Activated naive CD4-positive, alpha-beta T cell treated with anti-CD3 and anti-CD28 coated beads, Interleukin-2, amount 50 U/mL, for 72 hours (primary cell): ENCODE measurements around the gene OTUD6A. TPM values are rescaled to one million over a fixed set of nuclear protein-coding genes. Genes with fewer than 3 reads are reported as not detected.
A peak's percentile ranks its signal among the peaks of the same experiment; 100 is the strongest.
"Not testable (repeated sequence)": the region's sequence is repeated elsewhere in the genome, so short reads cannot be mapped to it uniquely, and the experiment has no call there.

Source experiments
- ATAC-seq, 2 donors: fragments of 150-1000 bp; cut with Tn5 transposase; 2 replicates each; pipeline ENCODE4 v1.10.0; 2021; ENCODE audit warnings: mild to moderate bottlenecking in 2 of 2, moderate library complexity in 2 of 2
- DNase-seq, 2 donors: peaks; one replicate each; pipeline ENCODE4 v3.0.0; 2021 to 2022; ENCODE audit warnings: low spot score in 2 of 2
- H3K27ac Mint-ChIP-seq, 2 donors: one replicate each; pipeline ENCODE4 v1.8.0; 2022; ENCODE audit warnings: mild to moderate bottlenecking in 2 of 2, mixed read lengths in 2 of 2
- H3K36me3 Mint-ChIP-seq, 2 donors: one replicate each; pipeline ENCODE4 v1.8.0; 2022; ENCODE audit warnings: mixed read lengths in 2 of 2
- H3K9me3 Mint-ChIP-seq, 2 donors: one replicate each; pipeline ENCODE4 v1.8.0; 2022; ENCODE audit warnings: mixed read lengths in 2 of 2
- total RNA-seq, 2 donors: library from RNA; stranded (reverse); gene quantifications; one replicate each; pipeline ENCODE4 v1.2.3, GENCODE V29; 2022

The OTUD6A gene
- total RNA-seq, 2 donors from 2014 or later, result not detected

DNA sequence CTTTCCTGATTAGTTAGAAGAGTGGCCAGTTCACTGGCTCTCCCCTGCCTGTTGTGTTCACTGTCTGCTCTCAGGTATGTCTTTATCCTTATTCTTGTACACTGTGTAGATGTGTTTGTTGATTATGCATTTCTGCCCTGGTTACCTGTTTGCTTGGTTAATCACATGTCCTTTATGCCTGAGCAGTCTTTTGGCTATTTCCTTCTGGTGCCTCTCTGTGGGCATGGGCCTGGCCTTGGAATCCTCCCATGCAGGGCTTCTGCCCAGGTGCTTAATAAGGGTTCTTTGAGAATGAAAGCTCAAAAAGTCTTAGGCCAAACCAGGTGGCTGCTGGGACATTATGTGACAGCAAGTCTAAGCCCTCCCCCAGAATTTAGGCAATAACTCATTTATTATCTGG lies 26.5 kb downstream of the OTUD6A start:
- DNase-seq, result no peak
- Mint-ChIP-seq H3K9me3 (no peaks in the 10 kb centered on the region), H3K36me3 (no peaks in the 10 kb centered on the region), H3K27ac (no peak overlapping the region)
- no peak for ATAC-seq

DNA sequence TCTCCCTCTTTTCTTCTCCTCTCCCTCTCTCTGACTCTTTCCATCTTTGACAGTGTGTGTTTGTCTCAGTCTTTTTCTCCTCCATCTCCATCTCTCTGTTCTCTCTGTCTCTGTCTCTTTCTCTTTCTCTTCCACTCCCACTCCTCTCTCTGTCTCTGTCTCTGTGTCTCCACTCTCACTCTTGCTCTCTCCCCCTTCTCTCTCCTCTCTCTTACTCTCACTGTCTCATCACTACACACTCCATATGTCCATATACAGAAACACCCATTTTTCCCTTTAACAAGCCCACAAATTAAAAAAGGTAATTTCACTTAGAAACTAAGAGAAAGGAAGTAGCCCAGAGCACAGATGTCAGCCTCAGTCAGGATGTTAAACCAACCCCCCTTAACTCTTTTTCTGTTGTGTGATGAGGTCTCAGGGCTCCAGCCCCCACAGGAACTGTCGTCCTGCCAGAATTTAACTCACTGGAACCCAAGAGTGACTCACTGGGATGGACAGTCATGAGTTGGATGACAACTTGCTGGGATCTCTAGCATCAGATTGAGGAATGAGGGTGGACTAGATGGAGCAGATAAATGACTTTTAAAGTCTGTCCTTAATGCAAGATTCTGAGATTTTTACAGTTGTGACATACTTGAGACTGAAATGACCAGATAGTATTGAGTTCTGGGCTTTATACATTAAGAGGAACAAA lies 27.5 kb downstream of the OTUD6A start:
- H3K27ac Mint-ChIP-seq, result no peak overlapping the region
- H3K36me3 Mint-ChIP-seq, result no peaks in the 10 kb centered on the region
- ATAC-seq (no peak), DNase-seq (no peak)
- H3K9me3 Mint-ChIP-seq, result no peaks in the 10 kb centered on the region

DNA sequence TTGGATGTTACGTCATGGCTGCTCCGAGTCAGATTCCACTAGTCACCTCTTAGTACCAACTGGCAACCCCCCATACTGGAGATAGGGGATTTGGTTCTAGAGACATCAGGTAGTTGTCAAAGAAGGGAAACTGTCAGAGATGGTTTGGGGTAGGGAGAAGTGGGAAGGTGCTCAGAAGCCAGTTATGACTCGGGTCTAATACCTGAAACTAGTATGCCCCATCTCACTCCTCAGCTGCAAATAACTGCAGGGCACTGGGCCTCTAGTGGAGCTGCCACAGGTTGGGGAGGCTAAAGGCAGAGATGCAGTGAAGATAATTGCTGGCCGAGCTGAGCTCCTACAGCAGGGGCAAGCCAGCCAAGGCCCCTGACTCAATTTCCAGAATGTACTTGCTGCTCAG lies 30.0 kb downstream of the OTUD6A start:
- no peak for DNase-seq
- ATAC-seq, result no peak
- Mint-ChIP-seq H3K36me3 (no peaks in the 10 kb centered on the region), H3K9me3 (no peaks in the 10 kb centered on the region), H3K27ac (no peak overlapping the region)

DNA sequence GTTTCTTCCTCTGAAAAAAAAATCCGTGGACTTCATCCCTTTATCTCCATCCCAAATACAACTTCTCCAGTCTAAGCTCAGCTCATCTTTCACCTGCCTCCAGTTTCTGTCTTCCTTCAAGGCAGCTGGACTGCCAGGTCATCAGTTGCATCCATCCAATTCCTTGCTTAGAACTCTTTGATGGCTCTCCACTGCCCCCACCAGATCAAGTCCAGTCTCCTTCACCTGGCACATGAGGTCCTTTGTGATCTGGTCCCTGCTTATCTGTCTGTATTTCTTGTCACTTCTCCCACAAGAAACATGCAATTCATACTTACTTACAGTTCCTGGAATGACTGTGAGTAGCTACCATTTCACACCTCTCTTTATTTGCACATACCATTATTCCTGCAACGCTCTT lies 33.8 kb downstream of the OTUD6A start:
- DNase-seq (no peak), ATAC-seq (no peak)
- Mint-ChIP-seq H3K9me3 (no peaks in the 10 kb centered on the region), H3K36me3 (no peaks in the 10 kb centered on the region), H3K27ac (no peak overlapping the region)

DNA sequence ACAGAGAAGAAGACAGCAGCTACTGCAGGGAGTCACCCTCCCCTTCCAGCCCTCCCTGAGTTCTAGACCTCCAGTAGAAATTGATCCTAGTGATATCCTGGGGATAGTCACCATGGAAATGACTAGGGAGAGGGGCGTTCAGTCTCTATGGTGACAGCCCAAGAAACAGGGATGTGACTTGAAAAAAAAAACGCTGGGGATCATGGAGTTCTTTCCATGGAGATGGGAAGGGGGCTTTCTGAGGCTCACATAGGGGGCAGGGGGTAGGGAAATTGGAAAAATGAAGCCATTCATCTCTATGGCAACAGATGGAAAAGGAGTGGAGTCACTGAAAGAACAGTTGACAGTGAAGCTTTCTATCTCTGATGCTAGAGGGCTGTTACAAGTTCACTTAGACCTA lies 43.0 kb downstream of the OTUD6A start:
- no peak for DNase-seq
- H3K27ac Mint-ChIP-seq, result no peak overlapping the region
- ATAC-seq, result no peak
- H3K36me3 Mint-ChIP-seq, result no peaks in the 10 kb centered on the region
- H3K9me3 Mint-ChIP-seq, result no peaks in the 10 kb centered on the region

DNA sequence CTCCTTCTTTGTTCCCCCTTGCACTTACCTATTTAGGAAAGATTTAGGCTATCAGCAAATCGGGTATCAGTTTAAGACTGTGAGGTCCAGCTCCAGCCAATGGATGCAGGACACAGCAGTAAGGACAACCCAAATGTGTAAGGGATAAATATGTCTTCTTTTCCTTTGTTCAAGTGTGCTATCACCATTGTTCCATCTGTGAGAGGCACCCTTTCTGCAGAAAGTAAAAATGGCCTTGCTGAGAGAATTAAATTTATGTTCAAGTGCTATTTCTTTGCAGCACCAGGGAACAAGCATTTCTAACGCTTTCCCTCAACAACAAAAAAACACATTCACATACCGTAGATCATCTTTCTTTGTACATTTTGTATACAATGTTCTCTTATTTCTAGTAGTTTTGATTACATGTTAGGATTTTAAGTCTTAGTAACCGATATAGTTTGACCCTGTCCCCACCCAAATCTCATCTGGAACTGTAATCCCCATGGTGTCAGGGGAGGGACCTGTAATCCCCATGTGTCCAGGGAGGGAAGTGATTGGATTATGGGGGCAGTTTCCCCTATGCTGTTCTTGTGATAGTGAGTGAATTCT lies 49.3 kb downstream of the OTUD6A start:
- H3K36me3 Mint-ChIP-seq, H3K9me3 Mint-ChIP-seq, ATAC-seq, DNase-seq: not testable (repeated sequence)
- H3K27ac Mint-ChIP-seq, result peak overlapping the region; percentile 36 to 87

Other genes with a start within 250 kb of the OTUD6A start
- under 1 TPM in 1 of 2 donors, not detected in 1; 0.30 TPM for gene AWAT2, start 12.5 kb upstream of the OTUD6A start, total RNA-seq
- gene IGBP1, start 71.0 kb downstream of the OTUD6A start, total RNA-seq, result 10 to 100 TPM; 54.1 to 69.2 TPM
- gene DGAT2L6, start 115.0 kb downstream of the OTUD6A start, total RNA-seq, result not detected
- under 1 TPM in 1 of 2 donors, not detected in 1; 0.27 TPM for gene AWAT1, start 172.2 kb downstream of the OTUD6A start, total RNA-seq
- gene P2RY4, start 197.7 kb downstream of the OTUD6A start, total RNA-seq, result under 1 TPM; 0.14 to 0.31 TPM
- not detected for gene ARR3, start 205.9 kb downstream of the OTUD6A start, total RNA-seq
- not detected for gene RAB41, start 219.7 kb downstream of the OTUD6A start, total RNA-seq
- gene PDZD11, start 227.5 kb downstream of the OTUD6A start, total RNA-seq, result 10 to 100 TPM; 22.3 to 41.1 TPM
- 10 to 100 TPM; 28.0 to 38.0 TPM for gene KIF4A, start 227.6 kb downstream of the OTUD6A start, total RNA-seq